ENCODE data around the gene UBAC2. TPM values are rescaled to one million over a fixed set of nuclear protein-coding genes. Genes with fewer than 3 reads are reported as not detected.

UBAC2 gene
- total and polyA plus RNA-seq, 4 donors: 32.9 to 42.3 (median 35.3) TPM

- Histone ChIP-seq H3K9me3 (ENCODE audit: control insufficient read depth in 4 of 4, low read length in 3 of 4) (no peaks in the 10 kb centered on the region), H3K4me3 (ENCODE audit: low read depth in 1 of 3, low read length in 3 of 3) (no peak overlapping the region), H3K27me3 (ENCODE audit: control insufficient read depth in 4 of 4, insufficient read depth in 4 of 4, low read length in 3 of 4) (no peaks in the 10 kb centered on the region), H3K27ac (ENCODE audit: low read depth in 1 of 2, low read length in 2 of 2) (no peak overlapping the region), H3K9ac (ENCODE audit: low read depth in 1 of 2, low read length in 2 of 2) (no peak overlapping the region), H3K36me3 (ENCODE audit: control insufficient read depth in 4 of 4, insufficient read depth in 3 of 4, low read depth in 1 of 4, low read length in 3 of 4) (no peaks in the 10 kb centered on the region), H3K4me1 (ENCODE audit: control insufficient read depth in 4 of 4, insufficient read depth in 4 of 4, low read length in 3 of 4) (no peaks in the 10 kb centered on the region)
- no peak for DNase-seq (ENCODE audit: low spot score)
- TF ChIP-seq RAD21 (IDR thresholded peaks at IDR 0.05) (no peak), FOXA1 (IDR thresholded peaks at IDR 0.05) (no peak), YY1 (IDR thresholded peaks at IDR 0.05) (no peak), TAF1 (conservative IDR thresholded peaks at IDR 0.05) (no peak)
- 88% methylated on average over 13 of the region's 13 CpGs for WGBS
Observed at GRCh38 chr13:99415014-99415650, 214.5 kb downstream of the UBAC2 start.

- Histone ChIP-seq H3K27ac (ENCODE audit: low read depth in 1 of 2, low read length in 2 of 2) (no peak overlapping the region), H3K9ac (ENCODE audit: low read depth in 1 of 2, low read length in 2 of 2) (no peak overlapping the region), H3K36me3 (ENCODE audit: control insufficient read depth in 4 of 4, insufficient read depth in 3 of 4, low read depth in 1 of 4, low read length in 3 of 4) (no peaks in the 10 kb centered on the region), H3K4me3 (ENCODE audit: low read depth in 1 of 3, low read length in 3 of 3) (no peak overlapping the region), H3K9me3 (ENCODE audit: control insufficient read depth in 4 of 4, low read length in 3 of 4) (no peaks in the 10 kb centered on the region), H3K27me3 (ENCODE audit: control insufficient read depth in 4 of 4, insufficient read depth in 4 of 4, low read length in 3 of 4) (no peaks in the 10 kb centered on the region), H3K4me1 (ENCODE audit: control insufficient read depth in 4 of 4, insufficient read depth in 4 of 4, low read length in 3 of 4) (no peaks in the 10 kb centered on the region)
- TF ChIP-seq ATF3 (IDR thresholded peaks at IDR 0.05): no peak
- no peak for TF ChIP-seq FOXA1 (IDR thresholded peaks at IDR 0.05)
- no peak for TF ChIP-seq ZBTB33 (IDR thresholded peaks at IDR 0.05)
- TF ChIP-seq RXRA (IDR thresholded peaks at IDR 0.05): no peak
- WGBS: 94% methylated on average over 14 of the region's 14 CpGs
- no peak for DNase-seq (ENCODE audit: low spot score)
Observed at GRCh38 chr13:99415851-99416331, 215.2 kb downstream of the UBAC2 start.

GRCh38 chr13:99416411-99417121 lies 215.9 kb downstream of the UBAC2 start:
- H3K4me3 ChIP-seq (ENCODE audit: low read depth in 1 of 3, low read length in 3 of 3): no peak overlapping the region
- no peak overlapping the region for H3K9ac ChIP-seq (ENCODE audit: low read depth in 1 of 2, low read length in 2 of 2)
- H3K27ac ChIP-seq (ENCODE audit: low read depth in 1 of 2, low read length in 2 of 2): no peak overlapping the region
- no peaks in the 10 kb centered on the region for H3K27me3 ChIP-seq (ENCODE audit: control insufficient read depth in 4 of 4, insufficient read depth in 4 of 4, low read length in 3 of 4)
- WGBS: 90% methylated on average over 24 of the region's 24 CpGs
- DNase-seq (ENCODE audit: low spot score): no peak
- TF ChIP-seq SP1 (IDR thresholded peaks at IDR 0.05): no peak
- TF ChIP-seq EGR1 (IDR thresholded peaks at IDR 0.05; ENCODE audit: low read depth in 2 of 2): no peak
- TF ChIP-seq HNF4G (IDR thresholded peaks at IDR 0.05): no peak
- TF ChIP-seq TAF1 (conservative IDR thresholded peaks at IDR 0.05): no peak
- no peaks in the 10 kb centered on the region for H3K4me1 ChIP-seq (ENCODE audit: control insufficient read depth in 4 of 4, insufficient read depth in 4 of 4, low read length in 3 of 4)
- H3K36me3 ChIP-seq (ENCODE audit: control insufficient read depth in 4 of 4, insufficient read depth in 3 of 4, low read depth in 1 of 4, low read length in 3 of 4): no peaks in the 10 kb centered on the region
- H3K9me3 ChIP-seq (ENCODE audit: control insufficient read depth in 4 of 4, low read length in 3 of 4): no peaks in the 10 kb centered on the region
